Endodermal cell (in vitro differentiated cells): ENCODE data around the gene FAM120AOS. TPM values are rescaled to one million over a fixed set of nuclear protein-coding genes. Genes with fewer than 3 reads are reported as not detected.

ENCODE experiments used
- DNase-seq: peaks from one replicate; pipeline ENCODE4 v3.0.0-alpha.2; 2017
- H3K27ac ChIP-seq: 2 replicates; pipeline ENCODE4 v1.5.1; 2013; ENCODE audit warnings: mild to moderate bottlenecking, low read depth, low read length, moderate library complexity
- H3K27me3 ChIP-seq: 2 replicates; pipeline ENCODE4 v1.6.1; 2013; ENCODE audit warnings: mild to moderate bottlenecking, low read length, moderate library complexity; ENCODE audit not compliant: insufficient read depth, control insufficient read depth, poor library complexity, severe bottlenecking
- H3K36me3 ChIP-seq: 2 replicates; pipeline ENCODE4 v1.7.0; 2013; ENCODE audit warnings: mild to moderate bottlenecking, low read length, moderate library complexity; ENCODE audit not compliant: control insufficient read depth, insufficient read depth
- H3K4me1 ChIP-seq: one replicate; pipeline ENCODE4 v1.7.0; 2013; ENCODE audit warnings: low read length; ENCODE audit not compliant: control insufficient read depth, insufficient read depth
- H3K4me3 ChIP-seq: 2 replicates; pipeline ENCODE4 v1.5.1; 2013; ENCODE audit warnings: mild to moderate bottlenecking, low read length, moderate library complexity
- H3K9ac ChIP-seq: 2 replicates; pipeline ENCODE4 v1.6.1; 2013; ENCODE audit warnings: mild to moderate bottlenecking, low read length, moderate library complexity; ENCODE audit not compliant: poor library complexity, severe bottlenecking; ENCODE audit errors: extremely low read depth
- H3K9me3 ChIP-seq: 2 replicates; pipeline ENCODE4 v1.6.1; 2013; ENCODE audit warnings: mild to moderate bottlenecking, low read length, moderate library complexity; ENCODE audit not compliant: control insufficient read depth
- H3K27ac Mint-ChIP-seq: 2 replicates; pipeline ENCODE4 v1.8.0; 2020; ENCODE audit warnings: mixed read lengths
- H3K27me3 Mint-ChIP-seq: 2 replicates; pipeline ENCODE4 v1.8.0; 2021; ENCODE audit warnings: mild to moderate bottlenecking, mixed read lengths; ENCODE audit not compliant: insufficient read depth
- H3K36me3 Mint-ChIP-seq: 2 replicates; pipeline ENCODE4 v1.8.0; 2020; ENCODE audit warnings: low read depth, mixed read lengths
- H3K4me1 Mint-ChIP-seq: 2 replicates; pipeline ENCODE4 v1.8.0; 2020; ENCODE audit warnings: mixed read lengths
- H3K4me3 Mint-ChIP-seq: 2 replicates; pipeline ENCODE4 v1.8.0; 2020; ENCODE audit warnings: mild to moderate bottlenecking, moderate library complexity, mixed read lengths
- H3K9me3 Mint-ChIP-seq: 2 replicates; pipeline ENCODE4 v1.8.0; 2020; ENCODE audit warnings: mild to moderate bottlenecking, mixed read lengths
- WGBS, 2 experiments: methylation state at CpG; one replicate each; pipeline versions ENCODE4 v1.1.5 to v1.1.7; 2013; ENCODE audit warnings: missing lambda C conversion rate in 2 of 2, mixed read lengths in 1 of 2; ENCODE audit not compliant: insufficient coverage in 1 of 2, insufficient read length in 1 of 2; 5-methylcytosine and 5-hydroxymethylcytosine counted together
- total RNA-seq, 2 donors: library from RNA; stranded (reverse); fragmentation: NEBNext Ultra II Directional in 1 of 2; extraction: Animal tissue kit (Norgen Biotek cat#: 25700) in 1 of 2; gene quantifications; 2 replicates in 1 of 2; 3 replicates in 1 of 2; pipeline ENCODE4 v1.2.1, GENCODE V29; 2021
- TF ChIP-seq, protein P1 (sequence below): fragments of 200-600 bp; sonication (generic); conservative IDR thresholded peaks from 2 replicates; pipeline ENCODE4 v1.5.0; 2021; ENCODE audit warnings: antibody characterized with exemption, mild to moderate bottlenecking

Gene FAM120AOS
- total RNA-seq, 2 donors from 2014 or later: 44.9 to 47.0 TPM

- peaks cover 18% of the 10 kb centered on the region for H3K9me3 Mint-ChIP-seq
- WGBS, 2 experiments: 90% methylated on average over 1 of the region's 1 CpG; no CpG with 5 or more reads in 1 of the 2 experiments
Measured at GRCh38 chr9:93419023-93419422, 34.4 kb downstream of the FAM120AOS start.

DNA sequence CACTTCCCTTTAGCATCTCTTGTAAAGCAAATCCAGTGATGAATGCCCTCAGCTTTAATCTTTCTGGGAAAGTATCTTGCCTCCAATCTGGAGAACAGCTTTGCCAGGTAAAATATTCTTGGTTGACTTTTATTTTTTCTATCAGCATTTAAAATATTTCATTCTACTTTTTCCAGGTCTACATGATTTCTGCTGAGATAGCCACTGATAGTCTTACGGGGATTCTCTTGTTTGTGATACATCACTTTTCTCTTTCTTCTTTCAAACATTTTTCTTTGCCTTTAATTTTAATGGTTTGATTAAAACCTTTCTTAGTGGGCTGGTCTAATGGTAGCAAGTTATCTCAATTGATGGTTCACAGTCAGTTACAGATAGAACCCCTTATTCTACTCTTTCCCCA, 35.8 kb downstream of the FAM120AOS start:
- Mint-ChIP-seq H3K4me3 (no peak overlapping the region), H3K36me3 (peaks cover 2% of the 10 kb centered on the region), H3K27ac (no peak overlapping the region), H3K27me3 (peaks cover 9% of the 10 kb centered on the region), H3K9me3 (peaks cover 18% of the 10 kb centered on the region), H3K4me1 (no peaks in the 10 kb centered on the region)
- no peak overlapping the region for H3K4me3 ChIP-seq
- no peaks in the 10 kb centered on the region for H3K9me3 ChIP-seq
- no peaks in the 10 kb centered on the region for H3K4me1 ChIP-seq
- H3K36me3 ChIP-seq: no peaks in the 10 kb centered on the region
- H3K27me3 ChIP-seq: no peaks in the 10 kb centered on the region
- no peak overlapping the region for H3K9ac ChIP-seq
- no peak overlapping the region for H3K27ac ChIP-seq
- TF ChIP-seq, protein P1, sequence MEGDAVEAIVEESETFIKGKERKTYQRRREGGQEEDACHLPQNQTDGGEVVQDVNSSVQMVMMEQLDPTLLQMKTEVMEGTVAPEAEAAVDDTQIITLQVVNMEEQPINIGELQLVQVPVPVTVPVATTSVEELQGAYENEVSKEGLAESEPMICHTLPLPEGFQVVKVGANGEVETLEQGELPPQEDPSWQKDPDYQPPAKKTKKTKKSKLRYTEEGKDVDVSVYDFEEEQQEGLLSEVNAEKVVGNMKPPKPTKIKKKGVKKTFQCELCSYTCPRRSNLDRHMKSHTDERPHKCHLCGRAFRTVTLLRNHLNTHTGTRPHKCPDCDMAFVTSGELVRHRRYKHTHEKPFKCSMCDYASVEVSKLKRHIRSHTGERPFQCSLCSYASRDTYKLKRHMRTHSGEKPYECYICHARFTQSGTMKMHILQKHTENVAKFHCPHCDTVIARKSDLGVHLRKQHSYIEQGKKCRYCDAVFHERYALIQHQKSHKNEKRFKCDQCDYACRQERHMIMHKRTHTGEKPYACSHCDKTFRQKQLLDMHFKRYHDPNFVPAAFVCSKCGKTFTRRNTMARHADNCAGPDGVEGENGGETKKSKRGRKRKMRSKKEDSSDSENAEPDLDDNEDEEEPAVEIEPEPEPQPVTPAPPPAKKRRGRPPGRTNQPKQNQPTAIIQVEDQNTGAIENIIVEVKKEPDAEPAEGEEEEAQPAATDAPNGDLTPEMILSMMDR: no peak
- 100% methylated on average over 1 of the region's 1 CpG; no CpG with 5 or more reads in 1 of the 2 experiments for WGBS, 2 experiments
- no peak for DNase-seq

More at GRCh38 chr9:93419023-93419422, 34.4 kb downstream of the FAM120AOS start:
- H3K27me3 ChIP-seq: no peaks in the 10 kb centered on the region
- peaks cover 2% of the 10 kb centered on the region for H3K36me3 Mint-ChIP-seq
- TF ChIP-seq, protein P1: no peak
- no peak overlapping the region for H3K9ac ChIP-seq
- no peaks in the 10 kb centered on the region for H3K36me3 ChIP-seq
- H3K27me3 Mint-ChIP-seq: peaks cover 3% of the 10 kb centered on the region
- H3K4me3 Mint-ChIP-seq: no peak overlapping the region
- H3K9me3 ChIP-seq: no peaks in the 10 kb centered on the region
- no peak overlapping the region for H3K27ac ChIP-seq
- H3K4me1 ChIP-seq: no peaks in the 10 kb centered on the region
- no peak for DNase-seq
- peaks cover 3% of the 10 kb centered on the region for H3K4me1 Mint-ChIP-seq
- H3K27ac Mint-ChIP-seq: no peak overlapping the region
- no peak overlapping the region for H3K4me3 ChIP-seq

GRCh38 chr9:93416530-93417235, 36.7 kb downstream of the FAM120AOS start:
- H3K4me3 Mint-ChIP-seq: no peak overlapping the region
- 88 to 93% methylated on average over 8 of the region's 8 CpGs for WGBS, 2 experiments
- peaks cover 12% of the 10 kb centered on the region for H3K27me3 Mint-ChIP-seq
- TF ChIP-seq, protein P1: no peak
- no peak overlapping the region for H3K9ac ChIP-seq
- no peak overlapping the region for H3K4me3 ChIP-seq
- H3K9me3 ChIP-seq: no peaks in the 10 kb centered on the region
- H3K27me3 ChIP-seq: no peaks in the 10 kb centered on the region
- H3K9me3 Mint-ChIP-seq: peaks cover 18% of the 10 kb centered on the region
- no peaks in the 10 kb centered on the region for H3K4me1 ChIP-seq
- H3K36me3 ChIP-seq: no peaks in the 10 kb centered on the region
- H3K27ac Mint-ChIP-seq: no peak overlapping the region
- H3K36me3 Mint-ChIP-seq: peaks cover 2% of the 10 kb centered on the region
- H3K27ac ChIP-seq: no peak overlapping the region
- DNase-seq: no peak
- H3K4me1 Mint-ChIP-seq: no peaks in the 10 kb centered on the region
